ENCODE results near the gene HERC5. TPM values are rescaled to one million over a fixed set of nuclear protein-coding genes. Genes with fewer than 3 reads are reported as not detected.

Gene HERC5
- total RNA-seq, 4 donors from 2014 or later, result 2.1 to 9.2 (median 6.5) TPM

- Histone ChIP-seq H3K27me3 (no peaks in the 10 kb centered on the region), H3K4me3 (no peak overlapping the region), H3K9me3 (no peaks in the 10 kb centered on the region), H3K4me1 (no peaks in the 10 kb centered on the region), H3K36me3 (peaks cover 0 to 69% (median 5%) of the 10 kb centered on the region in 3 donors), H3K27ac (no peak overlapping the region)
- DNase-seq (ENCODE audit: low spot score in 2 of 2), result no peak
- WGBS, 2 donors, result 78 to 94% methylated on average over 1 of the region's 1 CpG
- no peak for TF ChIP-seq POLR2A (IDR thresholded peaks at IDR 0.05)
- TF ChIP-seq CTCF (IDR thresholded peaks at IDR 0.05), result no peak
- no peak for TF ChIP-seq EP300 (IDR thresholded peaks at IDR 0.05)
Observed at GRCh38 chr4:88440146-88440545, 16.8 kb upstream of the HERC5 start.

- Histone ChIP-seq H3K9me3 (no peaks in the 10 kb centered on the region), H3K4me1 (no peaks in the 10 kb centered on the region), H3K27ac (no peak overlapping the region), H3K36me3 (peaks cover 0 to 58% (median 5%) of the 10 kb centered on the region in 3 donors), H3K27me3 (no peaks in the 10 kb centered on the region), H3K4me3 (no peak overlapping the region)
- TF ChIP-seq EP300 (IDR thresholded peaks at IDR 0.05) (no peak), CTCF (IDR thresholded peaks at IDR 0.05) (no peak), POLR2A (IDR thresholded peaks at IDR 0.05) (no peak)
- no peak for DNase-seq (ENCODE audit: low spot score in 2 of 2)
Observed at GRCh38 chr4:88441696-88442095, 15.2 kb upstream of the HERC5 start.

GRCh38 chr4:88442689-88443191 is 14.2 kb upstream of the HERC5 start:
- WGBS, 2 donors, result 97 to 100% methylated on average over 1 of the region's 1 CpG
- no peak overlapping the region for H3K4me3 ChIP-seq
- no peak for TF ChIP-seq POLR2A (IDR thresholded peaks at IDR 0.05)
- no peak for TF ChIP-seq EP300 (IDR thresholded peaks at IDR 0.05)
- TF ChIP-seq CTCF (IDR thresholded peaks at IDR 0.05), result no peak
- no peaks in the 10 kb centered on the region for H3K9me3 ChIP-seq
- peaks cover 0 to 49% (median 5%) of the 10 kb centered on the region in 3 donors for H3K36me3 ChIP-seq
- no peak for DNase-seq (ENCODE audit: low spot score in 2 of 2)
- H3K4me1 ChIP-seq, result no peaks in the 10 kb centered on the region
- H3K27me3 ChIP-seq, result no peaks in the 10 kb centered on the region
- no peak overlapping the region for H3K27ac ChIP-seq

- Histone ChIP-seq H3K4me3 (no peak overlapping the region), H3K27ac (no peak overlapping the region), H3K9me3 (no peaks in the 10 kb centered on the region), H3K27me3 (no peaks in the 10 kb centered on the region), H3K36me3 (peaks cover 0 to 48% (median 5%) of the 10 kb centered on the region in 3 donors), H3K4me1 (no peaks in the 10 kb centered on the region)
- WGBS, 2 donors, result 89 to 93% methylated on average over 5 of the region's 5 CpGs
- no peak for TF ChIP-seq POLR2A (IDR thresholded peaks at IDR 0.05)
- no peak for TF ChIP-seq CTCF (IDR thresholded peaks at IDR 0.05)
- no peak for TF ChIP-seq EP300 (IDR thresholded peaks at IDR 0.05)
- DNase-seq (ENCODE audit: low spot score in 2 of 2), result no peak
Observed at GRCh38 chr4:88443486-88443885, 13.4 kb upstream of the HERC5 start.

- Histone ChIP-seq H3K4me1 (no peaks in the 10 kb centered on the region), H3K36me3 (peaks cover 0 to 33% (median 5%) of the 10 kb centered on the region in 3 donors), H3K27ac (no peak overlapping the region), H3K27me3 (no peaks in the 10 kb centered on the region), H3K9me3 (no peaks in the 10 kb centered on the region), H3K4me3 (no peak overlapping the region)
- no peak for DNase-seq (ENCODE audit: low spot score in 2 of 2)
- WGBS, 2 donors, result 62 to 68% methylated on average over 4 of the region's 4 CpGs
- TF ChIP-seq EP300 (IDR thresholded peaks at IDR 0.05), result no peak
- TF ChIP-seq POLR2A (IDR thresholded peaks at IDR 0.05), result no peak
- no peak for TF ChIP-seq CTCF (IDR thresholded peaks at IDR 0.05)
Observed at GRCh38 chr4:88445252-88445651, 11.7 kb upstream of the HERC5 start.
